Nephron (organoid): ENCODE data around the gene A2ML1.
"Not testable (repeated sequence)": the region's sequence is repeated elsewhere in the genome, so short reads cannot be mapped to it uniquely, and the experiment has no call there.

ENCODE experiments used
- H3K27ac Mint-ChIP-seq, 3 experiments: 2 replicates each; pipeline ENCODE4 v1.8.0; 2020; ENCODE audit warnings: mixed read lengths in 3 of 3, mild to moderate bottlenecking in 2 of 3, moderate library complexity in 1 of 3
- H3K27me3 Mint-ChIP-seq: 2 replicates; pipeline ENCODE4 v1.8.0; 2021; ENCODE audit warnings: low read depth, mild to moderate bottlenecking, moderate library complexity, mixed read lengths
- H3K36me3 Mint-ChIP-seq: 2 replicates; pipeline ENCODE4 v1.8.0; 2020; ENCODE audit warnings: low read depth, mixed read lengths
- H3K4me1 Mint-ChIP-seq: 2 replicates; pipeline ENCODE4 v1.8.0; 2020; ENCODE audit warnings: mixed read lengths
- H3K4me3 Mint-ChIP-seq, 3 experiments: 2 replicates each; pipeline ENCODE4 v1.8.0; 2020; ENCODE audit warnings: mild to moderate bottlenecking in 3 of 3, mixed read lengths in 3 of 3, moderate library complexity in 2 of 3
- H3K9me3 Mint-ChIP-seq: 2 replicates; pipeline ENCODE4 v1.8.0; 2020; ENCODE audit warnings: mixed read lengths
- TF ChIP-seq, protein P1 (sequence below), 3 experiments: fragments of 200-600 bp; sonication (generic); IDR thresholded peaks; one replicate each; pipeline ENCODE4 v1.5.0; 2021; ENCODE audit warnings: antibody characterized with exemption in 3 of 3; ENCODE audit not compliant: unreplicated experiment in 3 of 3

The A2ML1 gene

DNA sequence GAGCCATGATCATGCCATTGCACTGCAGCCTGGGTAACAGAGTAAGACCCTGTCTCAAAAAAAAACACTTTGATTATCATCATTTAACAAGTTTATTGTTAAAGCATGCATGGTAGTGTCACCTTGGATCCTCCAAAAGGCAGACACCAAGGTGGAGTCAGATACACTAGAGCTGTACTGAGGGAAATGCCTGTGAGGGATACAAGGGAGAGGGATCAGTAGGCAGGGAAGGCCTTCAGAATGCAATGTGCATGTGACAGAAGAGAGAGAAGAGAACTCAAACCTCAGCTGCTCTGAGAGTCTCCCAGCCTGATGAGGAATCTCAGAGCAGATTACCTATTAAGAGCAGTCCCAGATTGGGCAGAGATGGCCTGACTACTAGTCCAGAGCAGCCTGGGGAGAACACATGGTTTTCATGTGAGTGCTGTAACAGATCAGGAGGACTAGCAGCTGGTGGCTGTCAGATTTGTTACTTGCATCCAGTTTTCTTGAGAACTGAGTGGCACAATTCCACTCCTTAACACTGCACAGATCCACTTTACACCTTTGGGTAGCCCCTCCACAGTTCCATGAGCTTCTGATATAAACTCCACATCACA lies 38.0 kb upstream of the A2ML1 start:
- H3K27ac Mint-ChIP-seq: no peak overlapping the region
- no peak overlapping the region for H3K4me3 Mint-ChIP-seq
- peaks cover 10% of the 10 kb centered on the region for H3K27me3 Mint-ChIP-seq
- TF ChIP-seq, protein P1, sequence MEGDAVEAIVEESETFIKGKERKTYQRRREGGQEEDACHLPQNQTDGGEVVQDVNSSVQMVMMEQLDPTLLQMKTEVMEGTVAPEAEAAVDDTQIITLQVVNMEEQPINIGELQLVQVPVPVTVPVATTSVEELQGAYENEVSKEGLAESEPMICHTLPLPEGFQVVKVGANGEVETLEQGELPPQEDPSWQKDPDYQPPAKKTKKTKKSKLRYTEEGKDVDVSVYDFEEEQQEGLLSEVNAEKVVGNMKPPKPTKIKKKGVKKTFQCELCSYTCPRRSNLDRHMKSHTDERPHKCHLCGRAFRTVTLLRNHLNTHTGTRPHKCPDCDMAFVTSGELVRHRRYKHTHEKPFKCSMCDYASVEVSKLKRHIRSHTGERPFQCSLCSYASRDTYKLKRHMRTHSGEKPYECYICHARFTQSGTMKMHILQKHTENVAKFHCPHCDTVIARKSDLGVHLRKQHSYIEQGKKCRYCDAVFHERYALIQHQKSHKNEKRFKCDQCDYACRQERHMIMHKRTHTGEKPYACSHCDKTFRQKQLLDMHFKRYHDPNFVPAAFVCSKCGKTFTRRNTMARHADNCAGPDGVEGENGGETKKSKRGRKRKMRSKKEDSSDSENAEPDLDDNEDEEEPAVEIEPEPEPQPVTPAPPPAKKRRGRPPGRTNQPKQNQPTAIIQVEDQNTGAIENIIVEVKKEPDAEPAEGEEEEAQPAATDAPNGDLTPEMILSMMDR (IDR thresholded peaks at IDR 0.05; ENCODE audit: unreplicated experiment in 3 of 3): no peak
- H3K9me3 Mint-ChIP-seq: peaks cover 2% of the 10 kb centered on the region
- H3K36me3 Mint-ChIP-seq: peaks cover 8% of the 10 kb centered on the region
- H3K4me1 Mint-ChIP-seq: peaks cover 11% of the 10 kb centered on the region

DNA sequence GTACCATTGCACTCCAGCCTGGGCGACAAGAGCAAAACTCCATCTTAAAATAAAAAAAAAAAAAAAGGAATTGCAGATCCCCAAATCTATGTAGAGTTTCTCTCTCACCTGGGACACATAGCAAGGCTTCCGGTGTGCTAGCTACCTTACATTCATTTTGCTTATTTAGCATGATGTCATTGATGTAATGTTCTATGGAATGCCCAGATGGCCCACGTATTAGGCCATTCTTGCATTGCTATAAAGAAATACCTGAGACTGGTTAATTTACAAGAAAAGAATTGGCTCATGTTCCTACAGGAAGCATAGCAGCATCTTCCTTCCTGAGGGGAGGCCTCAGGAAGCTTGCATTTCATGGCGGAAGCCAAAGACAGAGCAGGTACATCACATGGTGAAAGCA lies 36.9 kb upstream of the A2ML1 start:
- peaks cover 21% of the 10 kb centered on the region for H3K27me3 Mint-ChIP-seq
- TF ChIP-seq, protein P1 (IDR thresholded peaks at IDR 0.05; ENCODE audit: unreplicated experiment in 3 of 3): no peak
- H3K4me3 Mint-ChIP-seq: no peak overlapping the region
- no peak overlapping the region for H3K27ac Mint-ChIP-seq
- H3K36me3 Mint-ChIP-seq: peaks cover 8% of the 10 kb centered on the region
- H3K9me3 Mint-ChIP-seq: peaks cover 2% of the 10 kb centered on the region
- H3K4me1 Mint-ChIP-seq: peaks cover 11% of the 10 kb centered on the region

DNA sequence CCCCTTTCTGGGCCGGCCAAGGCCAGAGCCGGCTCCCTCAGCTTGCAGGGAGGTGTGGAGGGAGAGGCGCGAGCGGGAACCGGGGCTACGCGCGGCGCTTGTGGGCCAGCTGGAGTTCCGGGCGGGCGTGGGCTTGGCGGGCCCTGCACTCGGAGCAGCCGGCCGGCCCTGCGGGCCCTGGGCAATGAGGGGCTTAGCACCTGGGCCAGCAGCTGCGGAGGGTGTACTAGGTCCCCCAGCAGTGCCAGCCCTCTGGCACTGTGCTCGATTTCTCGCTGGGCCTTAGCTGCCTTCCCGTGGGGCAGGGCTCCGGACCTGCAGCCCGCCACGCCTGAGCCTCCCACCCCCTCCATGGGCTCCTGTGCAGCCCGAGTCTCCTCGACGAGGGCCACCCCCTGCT lies 35.2 kb upstream of the A2ML1 start:
- Mint-ChIP-seq H3K36me3 (peaks cover 15% of the 10 kb centered on the region), H3K27me3 (peaks cover 23% of the 10 kb centered on the region)
- not testable (repeated sequence) for H3K4me3 Mint-ChIP-seq, H3K27ac Mint-ChIP-seq, H3K4me1 Mint-ChIP-seq, H3K9me3 Mint-ChIP-seq

DNA sequence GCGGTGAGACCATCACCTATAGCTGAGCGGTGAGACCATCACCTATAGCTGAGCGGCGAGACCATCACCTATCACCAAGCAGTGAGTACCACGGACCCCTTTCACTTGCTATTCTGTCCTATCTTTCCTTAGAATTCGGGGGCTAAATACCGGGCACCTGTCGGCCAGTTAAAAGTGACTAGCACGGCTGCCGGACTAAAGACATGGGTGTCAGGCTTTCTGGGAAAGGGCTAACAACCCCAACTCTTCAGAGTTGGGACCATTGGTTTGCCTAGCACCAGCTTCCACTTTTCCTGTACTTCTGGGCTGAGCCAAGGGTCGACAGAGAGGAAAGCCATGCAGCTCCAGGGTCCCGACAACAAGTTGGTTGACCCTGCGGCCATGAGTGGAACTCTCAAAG lies 33.7 kb upstream of the A2ML1 start:
- H3K27me3 Mint-ChIP-seq: peaks cover 23% of the 10 kb centered on the region
- not testable (repeated sequence) for H3K4me1 Mint-ChIP-seq, H3K27ac Mint-ChIP-seq, H3K9me3 Mint-ChIP-seq
- H3K36me3 Mint-ChIP-seq: peaks cover 24% of the 10 kb centered on the region
- H3K4me3 Mint-ChIP-seq: peak overlapping the region; percentile 83 to 85 (median 85)

DNA sequence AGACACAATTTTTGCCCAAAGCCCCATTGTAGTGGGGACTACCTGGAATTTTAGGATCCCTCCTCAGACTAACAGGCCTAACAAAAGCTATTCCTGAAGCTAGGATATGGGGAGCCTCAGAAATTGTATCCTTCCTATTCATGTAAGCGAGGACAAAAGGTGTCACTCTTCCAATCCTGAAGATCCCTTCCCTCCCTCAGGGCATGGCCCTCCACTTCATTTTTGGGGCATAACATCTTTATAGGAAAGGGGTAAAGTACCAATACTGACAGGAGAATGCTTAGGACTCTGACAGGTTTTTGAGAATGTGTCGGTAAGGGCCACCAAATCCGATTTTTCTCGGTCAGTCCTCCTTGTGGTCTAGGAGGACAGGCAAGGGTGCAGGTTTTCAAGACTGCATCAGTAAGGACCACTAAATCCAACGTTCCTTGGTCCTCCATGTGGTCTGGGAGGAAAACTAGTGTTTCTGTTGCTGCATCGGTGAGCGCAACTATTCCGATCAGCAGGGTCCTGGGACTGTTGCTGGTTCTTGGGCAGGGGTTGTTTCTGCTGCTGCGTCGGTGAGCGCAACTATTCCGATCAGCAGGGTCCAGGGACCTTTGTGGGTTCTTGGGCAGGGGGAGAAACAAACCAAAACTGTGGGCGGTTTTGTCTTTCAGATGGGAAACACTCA lies 32.9 kb upstream of the A2ML1 start:
- peak overlapping the region; percentile 83 to 85 (median 85) for H3K4me3 Mint-ChIP-seq
- H3K36me3 Mint-ChIP-seq: peaks cover 31% of the 10 kb centered on the region
- H3K4me1 Mint-ChIP-seq, H3K9me3 Mint-ChIP-seq, H3K27ac Mint-ChIP-seq: not testable (repeated sequence)
- peaks cover 23% of the 10 kb centered on the region for H3K27me3 Mint-ChIP-seq

DNA sequence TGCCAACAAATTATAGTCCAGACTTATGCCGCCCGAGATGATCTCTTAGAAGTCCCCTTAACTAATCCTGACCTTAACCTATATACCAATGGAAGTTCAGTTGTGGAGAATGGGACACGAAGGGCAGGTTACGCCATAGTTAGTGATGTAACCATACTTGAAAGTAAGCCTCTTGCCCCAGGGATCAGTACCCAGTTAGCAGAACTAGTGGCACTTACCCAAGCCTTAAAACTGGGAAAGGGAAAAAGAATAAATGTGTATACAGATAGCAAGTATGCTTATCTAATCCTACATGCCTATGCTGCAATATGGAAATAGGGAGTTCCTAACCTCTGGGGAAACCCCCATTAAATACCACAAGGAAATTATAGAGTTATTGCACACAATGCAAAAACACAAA lies 29.2 kb upstream of the A2ML1 start:
- H3K27ac Mint-ChIP-seq, H3K4me1 Mint-ChIP-seq, H3K4me3 Mint-ChIP-seq: not testable (repeated sequence)
- Mint-ChIP-seq H3K9me3 (peaks cover 19% of the 10 kb centered on the region), H3K27me3 (peaks cover 23% of the 10 kb centered on the region), H3K36me3 (peaks cover 47% of the 10 kb centered on the region)

DNA sequence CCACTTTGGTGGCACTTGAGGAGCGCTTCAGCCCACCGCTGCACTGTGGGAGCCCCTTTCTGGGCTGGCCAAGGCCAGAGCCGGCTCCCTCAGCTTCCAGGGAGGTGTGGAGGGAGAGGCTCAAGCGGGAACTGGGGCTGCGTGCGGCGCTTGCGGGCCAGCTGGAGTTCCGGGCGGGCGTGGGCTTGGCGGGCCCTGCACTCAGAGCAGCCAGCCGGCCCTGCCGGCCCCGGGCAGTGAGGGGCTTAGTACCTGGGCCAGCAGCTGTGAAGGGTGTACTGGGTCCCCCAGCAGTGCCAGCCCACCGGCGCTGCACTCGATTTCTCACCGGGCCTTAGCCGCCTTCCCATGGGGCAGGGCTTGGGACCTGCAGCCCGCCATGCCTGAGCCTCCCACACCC lies 27.8 kb upstream of the A2ML1 start:
- H3K27me3 Mint-ChIP-seq: peaks cover 11% of the 10 kb centered on the region
- not testable (repeated sequence) for H3K4me1 Mint-ChIP-seq, H3K4me3 Mint-ChIP-seq, H3K27ac Mint-ChIP-seq
- peaks cover 21% of the 10 kb centered on the region for H3K9me3 Mint-ChIP-seq
- peaks cover 47% of the 10 kb centered on the region for H3K36me3 Mint-ChIP-seq

DNA sequence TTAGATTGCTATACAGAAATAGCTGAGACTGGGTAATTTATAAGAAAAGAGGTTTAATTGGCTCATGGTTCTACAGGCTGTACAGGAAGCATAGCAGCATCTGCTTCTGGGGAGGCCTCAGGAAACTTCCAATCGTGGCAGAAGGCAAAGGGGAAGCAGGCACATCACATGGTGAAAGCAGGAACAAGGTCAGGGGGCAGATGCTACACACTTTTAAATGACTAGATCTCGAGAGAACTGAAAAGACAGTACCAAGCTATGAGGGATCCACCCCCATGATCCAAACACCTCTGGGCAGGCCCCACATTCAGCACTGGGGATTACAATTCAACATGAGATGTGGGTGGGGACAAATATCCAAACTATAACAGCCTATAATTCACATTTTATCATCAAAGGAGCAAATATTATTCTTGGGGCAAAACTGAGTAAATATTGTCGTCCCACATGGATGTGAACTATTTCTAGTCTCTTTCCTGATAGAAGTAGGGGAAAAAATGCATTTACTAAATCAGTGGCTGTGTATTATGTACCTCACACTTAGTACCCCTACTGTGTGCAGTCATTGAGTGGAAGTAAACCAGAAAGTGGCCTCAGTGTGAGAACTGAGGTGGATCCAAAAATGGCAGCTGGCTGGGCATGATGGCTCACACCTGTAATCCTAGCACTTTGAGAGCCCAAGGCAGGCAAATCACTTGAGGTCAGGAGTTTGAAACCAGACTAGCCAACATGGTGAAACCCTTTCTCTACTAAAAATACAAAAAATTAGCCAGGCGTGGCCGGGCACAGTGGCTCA lies 25.4 kb upstream of the A2ML1 start:
- no peak overlapping the region for H3K27ac Mint-ChIP-seq
- H3K4me1 Mint-ChIP-seq: no peaks in the 10 kb centered on the region
- TF ChIP-seq, protein P1 (IDR thresholded peaks at IDR 0.05; ENCODE audit: unreplicated experiment in 3 of 3): no peak
- H3K36me3 Mint-ChIP-seq: peaks cover 39% of the 10 kb centered on the region
- H3K27me3 Mint-ChIP-seq: no peaks in the 10 kb centered on the region
- H3K4me3 Mint-ChIP-seq: no peak overlapping the region
- peaks cover 21% of the 10 kb centered on the region for H3K9me3 Mint-ChIP-seq

DNA sequence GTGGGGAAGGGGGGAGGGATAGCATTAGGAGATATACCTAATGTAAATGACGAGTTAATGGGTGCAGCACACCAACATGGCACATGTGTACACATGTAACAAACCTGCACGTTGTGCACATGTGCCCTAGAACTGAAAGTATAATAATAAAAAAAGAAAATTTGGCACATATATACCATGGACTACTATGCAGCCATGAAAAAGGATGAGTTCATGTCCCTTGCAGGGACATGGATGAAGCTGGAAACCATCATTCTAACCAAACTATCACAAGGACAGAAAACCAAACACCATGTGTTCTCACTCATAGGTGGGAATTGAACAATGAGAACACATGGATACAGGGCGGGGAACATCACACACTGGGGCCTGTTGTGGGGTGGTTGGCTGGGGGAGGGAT lies 21.2 kb upstream of the A2ML1 start:
- not testable (repeated sequence) for H3K27ac Mint-ChIP-seq, H3K4me3 Mint-ChIP-seq, H3K4me1 Mint-ChIP-seq, H3K27me3 Mint-ChIP-seq
- Mint-ChIP-seq H3K9me3 (peaks cover 14% of the 10 kb centered on the region), H3K36me3 (peaks cover 11% of the 10 kb centered on the region)

DNA sequence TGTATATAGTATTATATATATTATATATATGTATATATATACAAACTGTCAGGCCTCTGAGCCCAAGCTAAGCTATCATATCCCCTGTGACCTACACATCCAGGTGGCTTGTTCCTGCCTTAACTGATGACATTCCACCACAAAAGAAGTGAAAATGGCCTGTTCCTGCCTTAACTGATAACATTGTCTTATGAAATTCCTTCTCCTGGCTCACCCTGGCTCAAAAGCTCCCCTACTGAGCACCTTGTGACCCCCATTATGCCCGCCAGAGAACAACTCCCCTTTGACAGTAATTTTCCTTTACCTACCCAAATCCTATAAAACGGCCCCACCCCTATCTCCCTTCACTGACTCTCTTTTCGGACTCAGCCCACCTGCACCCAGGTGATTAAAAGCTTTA lies 17.6 kb upstream of the A2ML1 start:
- not testable (repeated sequence) for H3K4me3 Mint-ChIP-seq, H3K4me1 Mint-ChIP-seq, H3K27me3 Mint-ChIP-seq, H3K27ac Mint-ChIP-seq, H3K9me3 Mint-ChIP-seq, H3K36me3 Mint-ChIP-seq

DNA sequence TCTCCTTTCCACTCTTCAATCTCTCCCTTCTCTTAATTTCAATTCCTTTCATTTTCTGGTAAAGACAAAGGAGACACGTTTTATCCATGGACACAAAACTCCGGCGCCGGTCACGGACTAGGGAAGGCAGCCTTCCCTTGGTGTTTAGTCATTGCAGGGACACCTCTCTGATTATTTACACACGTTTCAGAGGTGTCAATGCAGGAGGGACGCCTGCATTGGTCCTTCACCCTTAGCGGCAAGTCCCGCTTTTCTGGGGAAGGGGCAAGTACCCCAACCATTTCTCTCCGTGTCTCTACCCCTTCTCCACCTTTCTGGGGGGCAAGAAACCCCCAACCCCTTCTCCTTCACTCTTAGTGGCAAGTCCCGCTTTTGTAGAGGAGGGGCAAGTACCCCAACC lies 16.9 kb upstream of the A2ML1 start:
- H3K36me3 Mint-ChIP-seq, H3K4me1 Mint-ChIP-seq, H3K27me3 Mint-ChIP-seq, H3K27ac Mint-ChIP-seq, H3K4me3 Mint-ChIP-seq, H3K9me3 Mint-ChIP-seq: not testable (repeated sequence)

DNA sequence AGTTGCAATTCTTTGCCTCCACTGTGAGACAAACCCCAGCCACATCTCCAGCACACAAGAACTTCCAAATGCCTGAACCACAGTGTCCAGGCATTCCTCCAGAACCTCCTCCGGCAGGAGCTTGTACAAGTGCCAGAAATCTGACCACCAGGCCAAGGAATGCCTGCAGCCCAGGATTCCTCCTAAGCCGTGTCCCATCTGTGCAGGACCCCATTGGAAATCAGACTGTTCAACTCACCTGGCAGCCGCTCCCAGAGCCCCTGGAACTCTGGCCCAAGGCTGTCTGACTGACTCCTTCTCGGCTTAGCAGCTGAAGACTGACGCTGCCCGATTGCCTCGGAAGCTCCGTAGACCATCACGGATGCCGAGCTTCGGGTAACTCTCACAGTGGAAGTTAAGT lies 15.3 kb upstream of the A2ML1 start:
- not testable (repeated sequence) for H3K4me3 Mint-ChIP-seq, H3K27ac Mint-ChIP-seq

More for the DNA sequence above, 15.3 kb upstream of the A2ML1 start:
- H3K27me3 Mint-ChIP-seq, H3K9me3 Mint-ChIP-seq, H3K4me1 Mint-ChIP-seq, H3K36me3 Mint-ChIP-seq: not testable (repeated sequence)
